ES-I3 (cell line): ENCODE data around the gene SLC26A4.

Source experiments
- H3K36me3 ChIP-seq: 2 replicates; pipeline ENCODE4 v1.6.1; 2013; ENCODE audit warnings: mild to moderate bottlenecking, low read length, control low read depth, moderate library complexity; ENCODE audit not compliant: insufficient read depth
- H3K4me1 ChIP-seq: 2 replicates; pipeline ENCODE4 v1.6.1; 2013; ENCODE audit warnings: mild to moderate bottlenecking, control low read depth, low read length; ENCODE audit not compliant: insufficient read depth
- H3K9ac ChIP-seq: 2 replicates; pipeline ENCODE4 v1.6.1; 2013; ENCODE audit warnings: low read depth, mild to moderate bottlenecking, low read length, moderate library complexity
- H3K9me3 ChIP-seq: 2 replicates; pipeline ENCODE4 v1.6.1; 2013; ENCODE audit warnings: mild to moderate bottlenecking, low read length, moderate library complexity; ENCODE audit not compliant: control insufficient read depth, insufficient read depth

The SLC26A4 gene

DNA sequence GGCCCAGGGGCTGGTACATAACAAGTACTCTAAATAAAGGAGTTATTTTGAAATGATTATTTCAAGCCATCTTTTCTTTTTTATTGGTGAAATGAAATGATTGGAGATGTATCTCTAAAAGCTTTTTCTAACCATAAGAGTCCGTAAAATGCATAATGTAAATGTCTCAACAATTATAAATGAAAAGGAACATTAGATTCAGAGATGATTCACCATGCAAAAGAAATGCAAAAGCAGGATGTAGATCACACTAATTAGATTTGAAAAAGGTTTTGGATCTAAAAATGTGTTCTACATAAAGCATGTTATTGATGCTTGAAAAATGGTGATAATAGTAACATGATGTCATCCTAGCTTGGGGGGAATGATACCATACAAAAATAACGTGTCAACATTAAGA lies 15.6 kb downstream of the SLC26A4 start:
- Histone ChIP-seq H3K36me3 (no peaks in the 10 kb centered on the region), H3K9ac (no peak overlapping the region), H3K4me1 (peaks cover 4% of the 10 kb centered on the region)

DNA sequence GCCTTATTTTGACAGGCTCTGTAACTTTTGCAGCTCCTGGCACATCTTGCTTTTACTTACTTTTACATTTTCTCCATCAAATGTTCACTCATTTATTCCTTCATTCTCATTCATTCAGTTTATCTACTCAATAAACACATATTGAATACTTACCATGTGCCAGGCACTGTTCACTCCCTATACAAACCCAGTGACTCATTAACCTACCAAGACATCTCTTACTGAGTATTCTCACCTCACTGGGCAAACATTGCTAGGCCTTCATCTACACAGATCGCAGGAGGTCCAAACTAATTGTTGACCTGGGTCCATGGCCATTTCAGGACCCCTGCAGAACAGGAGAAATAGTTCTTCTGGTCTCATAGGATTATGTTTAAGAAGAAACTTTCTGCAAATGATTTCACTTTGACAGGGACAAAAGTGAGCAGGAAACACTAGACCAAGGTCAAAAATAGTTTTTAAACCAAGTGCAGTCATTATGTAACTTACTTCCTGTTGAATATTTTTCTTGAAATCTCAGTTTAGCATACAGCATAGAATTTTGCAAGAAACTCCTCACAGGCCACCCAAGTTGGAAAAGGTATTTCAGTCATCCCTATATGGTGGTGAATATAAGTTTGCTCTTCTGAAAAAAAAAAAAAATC lies 17.6 kb downstream of the SLC26A4 start:
- Histone ChIP-seq H3K9me3 (no peaks in the 10 kb centered on the region), H3K36me3 (no peaks in the 10 kb centered on the region), H3K9ac (no peak overlapping the region), H3K4me1 (peaks cover 7% of the 10 kb centered on the region)

More for the DNA sequence above, 15.6 kb downstream of the SLC26A4 start:
- H3K9me3 ChIP-seq = no peaks in the 10 kb centered on the region

DNA sequence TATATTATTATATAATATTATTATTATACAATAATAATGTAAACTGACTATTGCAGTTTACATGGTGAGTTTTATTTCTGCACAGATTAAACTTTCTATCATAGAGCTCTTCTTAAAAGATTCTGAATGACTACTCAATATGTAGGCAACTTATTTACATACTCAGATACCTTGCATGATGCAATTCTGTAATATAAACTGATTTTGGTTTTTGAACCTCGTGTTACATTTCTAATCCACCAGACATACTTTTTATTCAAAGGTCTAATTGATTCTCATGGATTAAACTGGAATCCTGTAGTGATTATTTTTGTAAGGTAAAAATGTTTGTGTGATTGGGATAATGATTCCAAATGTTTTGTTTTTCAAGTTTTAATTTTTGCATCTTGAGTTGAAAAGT lies 19.9 kb downstream of the SLC26A4 start:
- Histone ChIP-seq H3K9me3 (no peaks in the 10 kb centered on the region), H3K36me3 (no peaks in the 10 kb centered on the region), H3K4me1 (peaks cover 7% of the 10 kb centered on the region), H3K9ac (no peak overlapping the region)

DNA sequence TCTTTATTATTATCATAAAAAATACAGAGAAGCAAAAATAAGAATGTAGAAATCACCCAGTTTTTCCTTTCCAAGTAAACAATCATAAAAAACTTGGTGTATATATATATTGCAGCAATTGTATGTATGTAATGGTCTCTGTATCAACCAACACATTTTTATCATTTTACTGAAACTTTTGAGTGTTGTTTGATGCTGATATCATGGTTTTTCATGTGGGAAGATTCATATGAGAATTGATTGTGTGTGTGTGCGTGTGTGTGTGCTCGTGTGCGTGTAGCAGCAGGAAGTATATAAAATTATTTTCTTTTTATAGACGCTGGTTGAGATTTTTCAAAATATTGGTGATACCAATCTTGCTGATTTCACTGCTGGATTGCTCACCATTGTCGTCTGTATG lies 22.3 kb downstream of the SLC26A4 start:
- no peaks in the 10 kb centered on the region for H3K36me3 ChIP-seq
- H3K4me1 ChIP-seq = peaks cover 7% of the 10 kb centered on the region
- H3K9ac ChIP-seq = no peak overlapping the region
- no peaks in the 10 kb centered on the region for H3K9me3 ChIP-seq

DNA sequence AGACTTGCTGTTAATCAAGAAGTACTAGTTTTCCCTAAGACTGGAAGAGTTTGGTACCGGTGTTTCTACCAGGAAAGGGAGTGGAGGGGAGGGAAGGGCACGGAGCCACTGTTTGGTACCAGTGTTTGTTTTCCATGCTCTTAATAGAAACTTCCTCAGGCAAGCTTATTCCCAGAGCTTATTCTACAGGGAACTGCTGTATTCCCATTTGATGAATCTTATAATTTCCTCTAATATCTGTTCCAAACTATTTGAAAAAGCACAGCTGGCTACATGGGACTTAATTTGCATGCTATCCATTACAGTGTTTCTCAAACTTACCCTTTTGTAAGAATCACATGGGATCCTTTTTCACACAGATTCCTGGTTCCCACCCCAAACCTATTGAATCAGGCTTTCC lies 23.7 kb downstream of the SLC26A4 start:
- no peak overlapping the region for H3K9ac ChIP-seq
- no peaks in the 10 kb centered on the region for H3K36me3 ChIP-seq
- H3K9me3 ChIP-seq = no peaks in the 10 kb centered on the region
- peaks cover 7% of the 10 kb centered on the region for H3K4me1 ChIP-seq

DNA sequence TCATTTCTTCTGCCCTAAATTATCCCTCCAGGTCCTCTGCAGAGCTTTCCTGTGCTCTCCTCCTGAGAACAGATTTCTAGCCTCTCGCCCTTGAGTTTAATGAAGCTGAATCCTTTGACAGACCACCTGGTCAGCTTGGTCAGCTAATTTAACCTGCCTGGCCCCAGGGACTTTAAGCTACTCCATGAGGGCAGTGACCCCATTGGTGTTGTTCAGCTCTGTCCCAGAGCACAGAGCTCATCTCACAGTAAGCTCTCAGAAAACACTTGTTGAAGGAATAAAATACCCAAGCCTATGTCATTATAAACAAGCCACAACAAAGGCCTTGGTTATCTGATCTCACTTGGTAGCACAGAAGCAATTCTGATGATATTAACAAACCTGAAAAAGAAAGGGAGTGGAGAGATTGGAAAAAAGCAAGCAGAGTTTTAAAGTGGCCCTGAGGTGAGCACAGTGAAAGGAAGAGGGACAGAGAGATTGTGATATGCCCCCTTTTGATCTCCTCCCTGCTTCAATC lies 24.4 kb downstream of the SLC26A4 start:
- no peaks in the 10 kb centered on the region for H3K36me3 ChIP-seq
- peaks cover 7% of the 10 kb centered on the region for H3K4me1 ChIP-seq
- H3K9ac ChIP-seq = no peak overlapping the region
- no peaks in the 10 kb centered on the region for H3K9me3 ChIP-seq

DNA sequence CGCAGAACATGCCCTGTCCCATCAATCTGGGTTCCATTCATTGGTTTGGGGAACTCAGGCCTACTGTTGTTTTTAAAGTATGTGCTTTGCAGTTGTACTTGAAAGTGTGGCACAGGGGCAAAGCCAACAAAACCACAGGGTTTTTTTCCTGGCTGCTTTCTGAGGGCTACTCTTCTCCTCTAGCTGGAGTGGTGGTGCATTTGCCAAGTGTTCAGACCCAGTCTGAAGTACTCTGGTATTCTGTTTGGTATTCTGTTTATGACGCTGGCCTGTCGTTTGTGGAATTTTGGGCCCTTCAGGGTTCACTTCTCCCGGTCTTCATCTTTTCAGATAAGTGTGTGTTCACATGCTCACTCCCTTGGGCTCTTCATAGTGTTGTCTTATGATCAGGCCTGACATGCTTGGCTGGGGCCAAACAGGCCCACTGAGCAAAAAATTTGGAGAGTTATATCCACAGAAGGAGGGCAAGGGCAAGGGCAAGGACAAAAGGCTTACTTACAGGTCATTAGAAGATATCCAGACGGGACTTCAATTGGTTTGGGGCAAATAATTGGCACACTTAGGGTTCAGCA lies 26.3 kb downstream of the SLC26A4 start:
- Histone ChIP-seq H3K4me1 (no peaks in the 10 kb centered on the region; the same call in 1 of the 2 replicates), H3K9ac (no peak overlapping the region), H3K9me3 (no peaks in the 10 kb centered on the region), H3K36me3 (no peaks in the 10 kb centered on the region)

DNA sequence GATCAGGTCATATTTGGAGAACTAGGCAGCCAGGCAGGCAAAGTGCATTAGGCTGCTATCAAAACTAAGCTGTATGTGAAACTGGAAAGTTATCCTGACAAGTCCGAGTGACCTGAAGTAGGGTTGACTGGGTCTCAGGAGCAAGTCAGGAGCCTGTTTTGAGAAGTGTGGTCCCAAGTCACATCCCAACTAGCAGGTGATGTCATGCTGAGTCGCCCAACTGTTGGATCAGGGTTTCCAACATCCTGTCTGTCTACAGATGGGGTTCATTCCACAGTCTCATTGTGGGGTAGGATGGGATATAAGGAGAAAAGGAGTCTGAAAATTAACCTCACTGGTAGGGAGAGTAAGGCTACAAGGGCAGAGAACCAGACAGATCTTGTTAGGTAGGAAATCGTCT lies 27.0 kb downstream of the SLC26A4 start:
- Histone ChIP-seq H3K36me3 (no peaks in the 10 kb centered on the region), H3K9me3 (no peaks in the 10 kb centered on the region), H3K9ac (no peak overlapping the region), H3K4me1 (no peaks in the 10 kb centered on the region; the same call in 1 of the 2 replicates)

DNA sequence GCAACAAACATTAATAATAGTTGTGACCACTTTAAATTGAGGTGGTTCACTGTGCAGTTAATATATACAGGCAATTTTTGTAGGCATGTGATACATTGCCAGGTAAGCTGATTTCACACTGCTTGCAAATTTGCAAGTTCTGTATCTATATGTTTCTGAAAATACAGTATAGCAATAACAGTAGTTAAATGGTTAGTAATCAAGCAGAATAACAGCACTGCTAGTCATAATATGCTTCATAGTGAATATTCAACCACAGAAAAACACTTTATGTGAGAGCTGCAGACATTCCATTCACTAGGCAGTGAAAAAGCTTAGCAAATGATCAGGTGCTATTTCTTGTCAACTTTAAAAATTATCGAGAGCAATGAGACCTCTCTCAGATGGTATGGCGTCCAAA lies 28.9 kb downstream of the SLC26A4 start:
- Histone ChIP-seq H3K4me1 (no peaks in the 10 kb centered on the region; the same call in 1 of the 2 replicates), H3K9me3 (no peaks in the 10 kb centered on the region), H3K36me3 (no peaks in the 10 kb centered on the region), H3K9ac (no peak overlapping the region)

DNA sequence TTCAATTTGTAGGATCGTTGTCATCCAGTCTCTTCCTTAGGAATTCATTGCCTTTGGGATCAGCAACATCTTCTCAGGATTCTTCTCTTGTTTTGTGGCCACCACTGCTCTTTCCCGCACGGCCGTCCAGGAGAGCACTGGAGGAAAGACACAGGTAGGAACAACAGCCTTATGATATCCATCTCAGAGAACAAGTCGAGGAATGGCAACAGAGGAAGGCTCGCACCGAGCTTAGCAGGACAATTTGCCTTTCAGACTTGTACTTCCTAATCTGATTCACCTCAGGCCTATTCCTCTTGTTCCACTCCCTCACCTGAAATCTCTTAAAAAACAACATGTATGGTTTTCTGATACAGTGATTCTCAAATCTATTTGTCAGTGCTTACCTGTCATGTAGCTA lies 29.5 kb downstream of the SLC26A4 start:
- Histone ChIP-seq H3K4me1 (no peaks in the 10 kb centered on the region; the same call in 1 of the 2 replicates), H3K9me3 (no peaks in the 10 kb centered on the region), H3K9ac (no peak overlapping the region), H3K36me3 (no peaks in the 10 kb centered on the region)

DNA sequence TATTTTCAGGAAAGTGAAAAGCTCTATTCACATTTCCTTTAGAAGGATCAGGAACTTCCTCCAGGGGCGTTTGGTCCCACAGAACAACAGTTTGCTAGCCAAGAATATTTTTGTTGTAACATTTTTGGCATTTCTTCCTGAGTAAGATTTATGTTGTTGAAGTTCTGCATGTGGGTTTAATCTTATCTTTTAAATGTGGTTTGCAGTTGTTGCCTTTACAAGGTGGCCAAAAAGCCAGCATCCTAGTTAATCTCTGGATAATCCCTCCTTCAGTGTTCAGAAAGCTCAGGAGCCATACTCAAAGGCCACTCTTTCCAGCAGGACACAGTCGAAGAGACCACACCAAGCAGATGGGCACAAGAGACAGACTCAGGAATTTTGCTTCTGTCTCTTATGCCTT lies 30.0 kb downstream of the SLC26A4 start:
- no peaks in the 10 kb centered on the region; the same call in 1 of the 2 replicates for H3K4me1 ChIP-seq
- no peaks in the 10 kb centered on the region for H3K9me3 ChIP-seq
- no peaks in the 10 kb centered on the region for H3K36me3 ChIP-seq
- H3K9ac ChIP-seq = no peak overlapping the region

DNA sequence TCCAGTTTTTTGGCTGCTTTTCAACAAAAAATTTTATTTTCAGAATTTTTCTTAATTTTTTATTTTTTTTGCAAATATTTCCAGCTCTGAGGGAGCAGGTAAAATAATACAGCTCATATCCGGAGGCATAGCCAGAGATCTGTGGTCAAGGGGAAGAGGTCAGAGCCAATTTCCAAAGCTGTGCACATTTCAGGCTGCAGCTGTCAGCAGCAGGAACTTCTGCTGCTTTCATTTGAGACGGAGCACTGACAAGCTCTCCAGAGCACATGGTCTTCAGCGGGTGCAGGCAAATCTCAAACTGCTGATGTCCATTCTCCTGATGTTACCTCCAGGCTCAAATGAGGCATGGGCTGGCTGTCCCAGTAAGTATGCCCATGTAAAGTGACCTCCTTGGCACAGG lies 31.1 kb downstream of the SLC26A4 start:
- no peaks in the 10 kb centered on the region for H3K9me3 ChIP-seq

DNA sequence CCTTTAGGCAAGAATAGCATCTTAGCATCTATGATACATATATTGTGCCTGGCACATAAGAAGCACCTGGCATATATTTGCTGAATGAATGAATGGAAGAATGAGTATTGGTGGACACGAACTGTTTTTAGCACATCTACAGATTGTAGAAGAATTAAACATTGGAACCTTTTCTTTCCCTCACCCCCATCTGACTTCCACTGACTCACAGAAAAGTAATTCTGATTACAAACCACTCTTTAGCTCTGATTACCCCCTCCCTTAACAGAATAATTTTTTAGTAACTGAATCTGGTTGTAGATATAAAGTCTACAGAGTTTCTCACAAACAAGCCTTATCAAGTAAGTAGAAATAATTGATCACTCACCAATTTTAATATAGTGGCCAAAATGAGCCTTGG lies 31.9 kb downstream of the SLC26A4 start:
- no peaks in the 10 kb centered on the region; the same call in 1 of the 2 replicates for H3K4me1 ChIP-seq
- no peaks in the 10 kb centered on the region for H3K9me3 ChIP-seq
- H3K36me3 ChIP-seq = no peaks in the 10 kb centered on the region
- H3K9ac ChIP-seq = no peak overlapping the region

More for the DNA sequence above, 31.1 kb downstream of the SLC26A4 start:
- no peak overlapping the region for H3K9ac ChIP-seq
- H3K36me3 ChIP-seq = no peaks in the 10 kb centered on the region
- H3K4me1 ChIP-seq = no peaks in the 10 kb centered on the region; the same call in 1 of the 2 replicates

DNA sequence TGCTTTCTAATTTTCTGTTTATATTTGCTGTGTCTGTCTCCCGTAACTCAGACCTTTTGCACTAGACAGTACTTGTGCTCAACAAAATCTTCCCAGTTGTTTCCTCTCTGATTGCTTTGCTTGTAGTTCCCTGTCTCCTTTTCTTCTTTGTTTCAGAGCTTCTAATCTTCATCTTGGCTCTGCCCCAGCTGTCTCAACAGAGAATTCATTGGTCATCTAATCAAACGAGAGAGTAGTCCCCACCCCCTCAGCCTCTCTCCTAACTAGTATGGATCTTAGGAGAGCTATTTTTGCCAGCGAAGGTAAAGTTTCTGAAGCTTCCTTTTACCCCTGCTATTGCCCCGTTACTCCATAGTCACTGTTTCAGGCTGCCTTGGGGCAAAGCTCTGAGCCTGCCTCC lies 32.8 kb downstream of the SLC26A4 start:
- Histone ChIP-seq H3K9ac (no peak overlapping the region), H3K36me3 (no peaks in the 10 kb centered on the region), H3K4me1 (no peaks in the 10 kb centered on the region; the same call in 1 of the 2 replicates), H3K9me3 (no peaks in the 10 kb centered on the region)

DNA sequence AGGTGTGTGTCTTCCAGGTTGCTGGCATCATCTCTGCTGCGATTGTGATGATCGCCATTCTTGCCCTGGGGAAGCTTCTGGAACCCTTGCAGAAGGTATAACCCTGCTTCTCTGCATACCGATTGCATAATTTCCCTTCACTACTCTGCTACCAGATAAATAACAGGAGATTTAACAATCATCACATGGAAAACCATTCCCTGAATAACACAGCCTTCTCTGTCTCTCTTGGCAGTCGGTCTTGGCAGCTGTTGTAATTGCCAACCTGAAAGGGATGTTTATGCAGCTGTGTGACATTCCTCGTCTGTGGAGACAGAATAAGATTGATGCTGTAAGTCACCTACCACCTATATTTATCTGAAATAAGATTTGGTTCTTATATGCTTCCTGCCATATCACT lies 33.8 kb downstream of the SLC26A4 start:
- Histone ChIP-seq H3K36me3 (no peaks in the 10 kb centered on the region), H3K9ac (no peak overlapping the region), H3K9me3 (no peaks in the 10 kb centered on the region), H3K4me1 (no peaks in the 10 kb centered on the region; the same call in 1 of the 2 replicates)
